ENCODE data around the gene COBL.

DNA sequence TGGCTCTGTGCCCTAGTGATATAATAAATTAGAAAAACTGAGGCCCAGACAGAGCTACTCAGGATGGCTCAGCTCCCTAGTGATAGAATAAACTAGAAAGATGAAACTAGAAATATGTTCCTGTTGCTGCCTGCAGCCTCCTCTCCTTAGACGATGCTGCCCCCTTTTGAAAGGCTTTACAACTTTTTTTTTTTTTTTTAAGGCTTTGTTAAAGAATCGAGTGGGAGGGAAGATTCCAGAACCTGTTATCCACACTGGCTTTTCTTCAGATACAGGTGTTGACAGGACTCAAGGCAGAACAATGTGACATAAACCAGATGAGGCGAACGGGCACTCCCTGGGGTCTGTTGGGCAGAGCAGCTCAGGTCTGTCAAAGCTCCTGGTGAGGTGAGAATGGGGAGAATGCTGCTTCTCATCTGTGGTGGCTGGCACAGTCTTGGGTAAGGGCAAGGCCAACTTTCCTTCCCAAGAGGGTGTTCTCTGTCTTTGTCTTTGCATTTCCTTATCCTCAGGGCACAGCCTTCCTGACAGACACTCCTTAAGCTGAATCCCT is 175.1 kb downstream of the COBL start:
- TF ChIP-seq, protein P1, sequence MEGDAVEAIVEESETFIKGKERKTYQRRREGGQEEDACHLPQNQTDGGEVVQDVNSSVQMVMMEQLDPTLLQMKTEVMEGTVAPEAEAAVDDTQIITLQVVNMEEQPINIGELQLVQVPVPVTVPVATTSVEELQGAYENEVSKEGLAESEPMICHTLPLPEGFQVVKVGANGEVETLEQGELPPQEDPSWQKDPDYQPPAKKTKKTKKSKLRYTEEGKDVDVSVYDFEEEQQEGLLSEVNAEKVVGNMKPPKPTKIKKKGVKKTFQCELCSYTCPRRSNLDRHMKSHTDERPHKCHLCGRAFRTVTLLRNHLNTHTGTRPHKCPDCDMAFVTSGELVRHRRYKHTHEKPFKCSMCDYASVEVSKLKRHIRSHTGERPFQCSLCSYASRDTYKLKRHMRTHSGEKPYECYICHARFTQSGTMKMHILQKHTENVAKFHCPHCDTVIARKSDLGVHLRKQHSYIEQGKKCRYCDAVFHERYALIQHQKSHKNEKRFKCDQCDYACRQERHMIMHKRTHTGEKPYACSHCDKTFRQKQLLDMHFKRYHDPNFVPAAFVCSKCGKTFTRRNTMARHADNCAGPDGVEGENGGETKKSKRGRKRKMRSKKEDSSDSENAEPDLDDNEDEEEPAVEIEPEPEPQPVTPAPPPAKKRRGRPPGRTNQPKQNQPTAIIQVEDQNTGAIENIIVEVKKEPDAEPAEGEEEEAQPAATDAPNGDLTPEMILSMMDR (conservative IDR thresholded peaks at IDR 0.05): peak; percentile 89
- no peak for TF ChIP-seq EZH2 (IDR thresholded peaks at IDR 0.05; ENCODE audit: low read depth)
